ENCODE data around the gene KLHL29.

Gene KLHL29

GRCh38 chr2:23568211-23568610, 183.2 kb downstream of the KLHL29 start:
- H3K4me3 ChIP-seq (ENCODE audit: low read depth, low read length), result no peak overlapping the region
- no peak for TF ChIP-seq CTCF (IDR thresholded peaks at IDR 0.05; ENCODE audit: borderline replicate concordance, insufficient read depth, low read depth, low read length)

- no peak overlapping the region for H3K4me3 ChIP-seq (ENCODE audit: low read depth, low read length)
- TF ChIP-seq CTCF (IDR thresholded peaks at IDR 0.05; ENCODE audit: borderline replicate concordance, insufficient read depth, low read depth, low read length), result no peak
Measured at GRCh38 chr2:23568626-23569190, 183.7 kb downstream of the KLHL29 start.

- TF ChIP-seq CTCF (IDR thresholded peaks at IDR 0.05; ENCODE audit: borderline replicate concordance, insufficient read depth, low read depth, low read length), result no peak
- no peak overlapping the region for H3K4me3 ChIP-seq (ENCODE audit: low read depth, low read length)
Measured at GRCh38 chr2:23569761-23570365, 184.9 kb downstream of the KLHL29 start.

- TF ChIP-seq CTCF (IDR thresholded peaks at IDR 0.05; ENCODE audit: borderline replicate concordance, insufficient read depth, low read depth, low read length), result no peak
- H3K4me3 ChIP-seq (ENCODE audit: low read depth, low read length), result no peak overlapping the region
Measured at GRCh38 chr2:23571085-23571484, 186.1 kb downstream of the KLHL29 start.

- no peak for TF ChIP-seq CTCF (IDR thresholded peaks at IDR 0.05; ENCODE audit: borderline replicate concordance, insufficient read depth, low read depth, low read length)
- H3K4me3 ChIP-seq (ENCODE audit: low read depth, low read length), result no peak overlapping the region
Measured at GRCh38 chr2:23571527-23572282, 186.7 kb downstream of the KLHL29 start.

GRCh38 chr2:23574919-23575654, 190.1 kb downstream of the KLHL29 start:
- no peak for TF ChIP-seq CTCF (IDR thresholded peaks at IDR 0.05; ENCODE audit: borderline replicate concordance, insufficient read depth, low read depth, low read length)
- no peak overlapping the region for H3K4me3 ChIP-seq (ENCODE audit: low read depth, low read length)
